ENCODE data around the gene C4orf54. TPM values are rescaled to one million over a fixed set of nuclear protein-coding genes. Genes with fewer than 3 reads are reported as not detected.

Gene C4orf54
- total RNA-seq, 1 experiment from 2014 or later = not detected

DNA sequence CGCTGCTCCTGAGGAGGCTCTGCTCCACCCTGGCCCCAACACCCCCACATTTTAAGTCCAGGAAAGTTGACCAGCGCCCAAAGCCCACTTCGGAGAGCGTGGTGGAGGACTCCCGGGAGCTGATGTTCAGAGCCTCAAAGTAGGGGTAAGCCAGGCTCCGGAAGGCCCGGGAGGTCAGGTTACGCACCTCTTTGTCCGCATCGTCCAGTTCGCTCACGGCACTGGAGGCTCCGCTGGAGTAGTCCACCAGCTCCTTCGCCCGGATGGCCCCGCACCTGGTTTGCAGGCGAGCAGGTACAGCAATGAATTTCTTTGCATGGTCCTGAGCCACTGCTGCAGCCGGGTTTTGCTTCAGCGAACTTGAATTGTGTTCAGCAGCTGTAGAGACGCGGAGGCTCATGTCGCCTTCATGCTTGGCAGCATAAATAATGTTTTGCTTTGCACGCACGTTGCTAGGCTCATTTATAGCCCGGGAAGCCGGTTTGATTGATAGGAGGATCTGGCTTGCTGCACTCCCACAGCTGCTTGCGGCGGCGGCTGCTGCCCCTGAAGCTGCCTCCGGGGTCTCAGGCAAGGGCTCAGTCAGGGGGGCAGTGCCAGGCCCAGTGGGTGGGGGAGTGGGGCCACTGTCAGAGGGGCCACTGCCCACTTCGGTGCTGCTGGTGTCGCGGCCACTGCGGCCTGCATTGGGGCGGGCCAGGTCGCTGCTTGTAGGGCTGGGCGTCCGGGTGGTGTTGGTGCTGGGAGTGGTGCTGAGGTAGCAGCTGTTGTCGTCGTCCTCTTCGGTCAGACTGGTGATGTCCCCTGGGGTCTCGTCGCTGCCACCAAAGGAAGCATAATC lies 4.8 kb downstream of the C4orf54 start:
- no peak for DNase-seq (ENCODE audit: low spot score)

- no peak for DNase-seq (ENCODE audit: low spot score)
These were observed 5.7 kb downstream of the C4orf54 start for GRCh38 chr4:99651811-99652485.

GRCh38 chr4:99651016-99651769 lies 6.4 kb downstream of the C4orf54 start:
- DNase-seq (ENCODE audit: low spot score) = no peak

- DNase-seq (ENCODE audit: low spot score) = no peak
These were observed 7.8 kb downstream of the C4orf54 start for GRCh38 chr4:99649778-99650177.

DNA sequence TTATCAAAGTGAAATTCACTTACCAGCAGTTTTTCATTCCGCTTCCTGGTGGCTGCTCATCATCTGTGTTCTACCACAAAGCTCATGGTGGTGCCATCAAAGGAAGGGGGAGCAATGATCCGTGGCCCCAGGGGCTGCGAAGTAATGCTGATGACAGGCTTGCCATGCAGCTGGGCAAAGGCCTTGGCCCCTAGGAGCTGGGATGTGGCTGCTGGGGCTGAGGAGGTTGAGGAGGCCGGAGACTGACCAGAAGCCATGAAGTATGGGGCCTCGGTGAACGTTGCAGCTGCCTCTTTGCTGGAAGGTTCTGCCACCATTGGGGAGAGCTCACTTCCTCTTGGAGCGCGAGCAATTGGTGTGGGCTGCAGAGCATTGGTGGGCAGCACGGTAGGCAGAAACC lies 8.4 kb downstream of the C4orf54 start:
- no peak for DNase-seq (ENCODE audit: low spot score)

GRCh38 chr4:99648321-99648720 lies 9.3 kb downstream of the C4orf54 start:
- DNase-seq (ENCODE audit: low spot score) = no peak

DNA sequence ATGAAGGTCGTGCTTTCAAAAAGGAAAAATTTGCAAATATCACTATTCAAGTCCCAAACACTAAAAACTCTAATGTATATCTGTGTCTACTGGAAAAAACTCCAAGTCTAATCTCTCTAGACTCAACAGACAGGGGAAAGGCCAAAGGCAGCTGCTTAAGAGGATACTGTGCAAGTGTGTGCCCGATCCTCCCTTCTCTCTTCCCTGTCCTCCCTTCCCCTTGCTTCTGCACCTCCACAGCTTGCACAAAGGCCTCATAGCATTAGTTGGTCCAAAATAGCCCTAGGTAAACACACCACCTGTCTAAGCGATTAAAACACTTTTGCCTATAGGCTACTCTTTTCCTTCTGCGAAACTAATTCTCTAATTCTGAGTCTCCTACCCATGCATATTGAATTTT lies 10.6 kb downstream of the C4orf54 start:
- no peak for DNase-seq (ENCODE audit: low spot score)

GRCh38 chr4:99645638-99646037 lies 12.0 kb downstream of the C4orf54 start:
- DNase-seq (ENCODE audit: low spot score) = no peak

DNA sequence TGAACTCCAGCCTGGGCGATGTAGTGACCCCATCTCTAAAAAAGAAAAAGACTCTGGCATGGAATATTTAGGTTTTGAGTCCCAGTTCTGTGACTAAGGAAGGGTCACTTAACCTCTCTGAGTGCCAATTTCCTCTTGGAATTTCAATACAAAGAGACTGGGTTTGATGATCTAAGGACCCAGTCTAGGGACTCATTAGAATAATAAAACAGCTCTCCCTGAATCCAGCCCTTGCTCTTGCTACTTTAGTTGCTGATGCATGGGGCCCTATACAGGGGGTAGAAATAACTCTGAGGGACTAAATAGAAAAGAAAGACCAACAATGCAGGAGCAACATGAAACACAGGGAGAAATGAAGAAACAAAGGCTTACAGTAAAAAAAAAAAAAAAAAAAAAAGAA lies 12.6 kb downstream of the C4orf54 start:
- no peak for DNase-seq (ENCODE audit: low spot score)

DNA sequence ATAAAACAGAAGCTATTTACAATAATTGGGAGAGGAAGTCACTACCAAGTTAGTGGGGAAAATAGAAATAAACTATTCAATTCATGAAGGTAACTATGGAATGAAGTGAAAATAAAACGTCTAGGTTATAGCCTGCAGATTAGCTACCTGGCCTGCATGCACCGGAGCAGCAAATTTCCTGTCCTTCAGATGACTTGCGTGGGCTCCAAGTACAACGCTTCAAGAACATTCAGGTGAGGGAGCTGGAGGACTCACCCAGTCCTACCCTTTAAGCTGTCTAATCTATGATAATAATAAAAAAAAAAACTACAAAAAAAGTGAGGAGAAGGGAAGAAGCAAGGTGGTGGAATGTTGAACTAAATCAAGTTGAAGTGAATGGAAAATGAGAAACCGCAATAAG lies 13.2 kb downstream of the C4orf54 start:
- DNase-seq (ENCODE audit: low spot score) = no peak

GRCh38 chr4:99642725-99643489 lies 14.7 kb downstream of the C4orf54 start:
- DNase-seq (ENCODE audit: low spot score) = no peak

DNA sequence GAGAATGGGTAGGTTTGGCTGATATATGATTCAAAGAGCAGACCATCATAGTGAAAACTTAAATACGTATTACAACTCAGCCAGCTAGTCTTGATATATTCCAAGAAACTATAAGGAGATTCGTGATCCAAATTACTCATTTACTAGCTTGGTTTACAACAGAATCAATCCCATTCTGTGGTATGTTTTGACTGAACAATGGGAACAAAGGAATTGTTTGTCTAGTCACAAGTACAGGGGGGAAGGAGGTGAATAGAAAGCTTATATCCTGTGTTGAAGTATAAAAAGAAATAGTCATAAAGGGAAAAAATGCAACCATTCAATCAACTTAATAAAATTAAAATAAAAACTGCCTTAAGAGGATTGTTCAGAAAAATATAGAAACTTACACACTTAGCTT lies 17.0 kb downstream of the C4orf54 start:
- DNase-seq (ENCODE audit: low spot score) = no peak

DNA sequence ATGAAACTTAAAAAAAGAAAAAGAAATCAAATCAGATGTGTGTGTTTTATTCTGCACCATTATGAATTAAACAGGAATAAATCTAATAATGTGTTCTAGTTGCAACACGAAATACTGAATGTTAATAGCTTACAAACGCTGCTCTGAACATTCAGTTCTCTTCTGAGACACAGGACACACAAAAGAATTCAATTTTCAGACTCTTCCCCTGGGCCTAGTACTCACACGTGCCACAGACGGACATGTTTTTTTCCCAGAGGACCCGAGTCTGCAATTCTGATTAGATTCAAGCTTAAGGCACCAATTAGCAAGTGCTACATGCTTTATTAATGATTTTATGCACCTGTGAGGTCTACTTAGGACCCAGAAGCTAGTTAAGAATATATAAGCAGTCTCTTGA lies 20.5 kb downstream of the C4orf54 start:
- DNase-seq (ENCODE audit: low spot score) = no peak

DNA sequence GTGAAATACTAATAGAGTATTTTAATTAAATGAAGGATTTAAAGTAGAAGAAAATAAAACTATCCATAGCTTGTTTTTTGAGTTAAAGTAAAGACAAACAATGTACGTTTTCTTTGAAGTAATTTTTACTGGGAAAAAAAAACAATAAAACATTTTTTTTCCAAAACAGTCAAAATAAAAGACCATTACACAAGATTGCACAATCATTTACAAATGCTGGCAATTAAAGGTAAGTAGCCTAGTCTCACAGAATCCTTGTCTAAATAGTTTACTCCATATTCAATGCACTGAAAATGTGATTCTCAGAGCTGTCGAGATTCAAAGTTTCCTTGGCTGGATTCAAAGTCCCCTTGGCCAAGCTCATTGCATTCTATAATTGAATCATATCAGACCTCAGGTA lies 21.2 kb downstream of the C4orf54 start:
- DNase-seq (ENCODE audit: low spot score) = no peak

- no peak for DNase-seq (ENCODE audit: low spot score)
These were observed 22.0 kb downstream of the C4orf54 start for GRCh38 chr4:99635601-99636000.

DNA sequence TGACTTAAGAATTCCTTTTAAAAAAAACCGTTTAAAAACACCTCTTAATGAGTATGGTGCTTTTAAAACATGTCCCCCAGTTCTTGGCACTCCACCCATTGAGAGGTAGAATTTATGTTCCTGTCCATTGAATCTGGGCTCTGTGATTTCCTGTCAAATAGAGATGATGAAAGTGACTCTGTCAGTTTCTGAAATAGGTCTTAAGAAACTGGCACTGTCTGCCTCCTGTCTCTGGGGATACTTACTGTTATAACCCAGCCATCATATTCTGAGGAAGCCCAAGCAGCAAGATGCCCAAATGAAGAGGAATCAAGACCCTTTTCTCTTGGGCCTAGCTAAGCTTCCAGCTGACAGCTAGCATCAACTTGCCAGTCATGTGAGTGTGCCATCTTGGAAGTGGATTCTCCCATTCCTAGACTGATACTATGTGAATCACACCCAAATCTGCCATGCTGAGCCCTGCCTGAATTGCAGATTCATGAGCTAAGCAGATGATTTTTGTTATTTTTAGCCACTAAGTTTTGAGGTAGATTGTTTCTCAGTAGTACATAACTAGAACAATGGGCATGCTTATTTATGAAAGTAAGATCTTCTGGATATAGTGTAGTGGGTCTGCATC lies 22.8 kb downstream of the C4orf54 start:
- no peak for DNase-seq (ENCODE audit: low spot score)

DNA sequence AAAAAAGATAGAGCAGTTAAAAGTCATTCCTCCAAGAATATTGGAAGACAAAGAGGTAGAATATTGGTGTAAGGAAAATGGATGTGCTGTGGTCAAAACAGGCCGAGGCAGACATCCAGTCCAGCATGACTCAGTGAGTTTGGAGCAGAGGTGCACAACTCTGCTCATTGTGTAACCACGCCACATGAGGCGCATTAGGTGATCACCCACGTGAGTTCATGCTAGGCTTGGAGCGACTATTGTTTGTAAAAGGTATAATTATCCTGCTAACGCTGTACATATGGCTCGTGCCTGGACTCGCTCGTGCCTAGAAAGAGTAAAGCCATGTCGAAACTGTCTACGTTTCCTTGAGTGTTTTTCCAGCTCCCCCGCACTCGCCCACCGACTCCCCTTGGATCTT lies 23.9 kb downstream of the C4orf54 start:
- no peak for DNase-seq (ENCODE audit: low spot score)

GRCh38 chr4:99630857-99631360 lies 26.7 kb downstream of the C4orf54 start:
- DNase-seq (ENCODE audit: low spot score) = no peak

GRCh38 chr4:99629962-99630554 lies 27.6 kb downstream of the C4orf54 start:
- DNase-seq (ENCODE audit: low spot score) = no peak

- DNase-seq (ENCODE audit: low spot score) = no peak
These were observed 29.6 kb downstream of the C4orf54 start for GRCh38 chr4:99628040-99628439.

- no peak for DNase-seq (ENCODE audit: low spot score)
These were observed 32.3 kb downstream of the C4orf54 start for GRCh38 chr4:99625369-99625768.

All from HT-29 (cell line).